Left lobe of liver (tissue), 2 donors: ENCODE data around the gene OTOA. TPM values are rescaled to one million over a fixed set of nuclear protein-coding genes. Genes with fewer than 3 reads are reported as not detected.
A peak's percentile ranks its signal among the peaks of the same experiment; 100 is the strongest.
"Not testable (repeated sequence)": the region's sequence is repeated elsewhere in the genome, so short reads cannot be mapped to it uniquely, and the experiment has no call there.

Experiments used
- ATAC-seq: fragments of 200-7000 bp; cut with Tn5 transposase; one replicate; pipeline ENCODE4 v1.9.1; 2020; ENCODE audit warnings: mild to moderate bottlenecking, moderate library complexity
- DNase-seq: peaks from one replicate; pipeline ENCODE4 v3.0.0-alpha.2; 2020; ENCODE audit warnings: low spot score
- total RNA-seq: library from RNA; stranded (reverse); gene quantifications from one replicate; pipeline ENCODE4 v1.2.1, GENCODE V29; 2021
- donor health status: DM: no; HTN: no; CAD: no; lungs with moderate emphysema.
- donor health status: DM: no; HTN: yes; CAD: no.

OTOA gene
- total RNA-seq, 1 donor from 2014 or later, result 0.10 TPM

DNA sequence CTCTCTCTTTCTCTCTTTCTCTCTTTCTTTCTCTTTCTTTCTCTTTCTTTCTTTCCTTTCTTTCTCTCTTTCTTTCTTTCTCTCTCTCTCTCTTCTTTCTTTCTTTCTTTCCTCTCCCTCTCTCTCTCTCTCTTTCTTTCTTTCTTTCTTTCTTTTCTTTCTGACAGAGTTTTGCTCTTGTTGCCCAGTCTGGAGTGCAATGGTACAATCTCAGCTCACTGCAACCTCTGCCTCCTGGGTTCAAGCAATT lies 50.5 kb downstream of the OTOA start:
- DNase-seq, ATAC-seq: not testable (repeated sequence)

DNA sequence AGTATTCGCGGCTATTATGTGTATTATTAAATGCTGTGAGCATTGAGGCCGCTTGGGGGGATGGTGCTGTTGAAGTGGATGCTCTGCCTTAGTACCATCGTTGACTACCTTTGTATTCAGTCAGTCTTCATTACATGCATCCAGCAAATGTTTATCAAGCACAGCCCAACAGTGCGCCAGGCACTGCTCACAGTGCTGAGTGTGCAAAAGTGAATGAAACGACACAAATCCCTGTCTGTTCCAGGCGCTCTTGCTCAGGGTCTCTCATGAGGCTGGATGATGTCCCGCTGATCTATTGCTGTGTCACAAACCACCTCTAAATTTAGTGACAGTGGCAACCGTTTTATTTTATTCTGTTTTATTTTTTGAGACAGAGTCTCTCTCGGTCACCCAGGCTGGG lies 53.8 kb downstream of the OTOA start:
- ATAC-seq (no peak), DNase-seq (no peak)

DNA sequence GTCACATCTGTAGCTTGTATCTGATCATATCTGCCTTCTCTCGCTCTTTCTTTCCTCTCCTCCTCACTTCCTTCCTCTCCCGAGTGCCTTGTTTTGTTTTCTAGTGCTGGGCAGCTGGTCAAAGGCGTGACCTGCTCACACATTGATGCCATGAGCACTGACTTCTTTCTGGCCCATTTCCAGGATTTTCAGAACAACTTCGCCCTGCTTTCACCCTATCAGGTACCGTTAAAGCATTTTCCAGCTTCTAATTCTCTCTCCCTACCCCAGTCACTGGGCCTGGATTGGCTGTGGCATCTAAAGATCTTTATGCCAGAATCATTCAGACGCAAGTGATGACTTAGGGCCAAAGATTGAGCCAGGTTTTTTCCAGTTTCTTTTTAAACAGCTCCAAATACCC lies 55.5 kb downstream of the OTOA start:
- no peak for ATAC-seq
- DNase-seq, result no peak

DNA sequence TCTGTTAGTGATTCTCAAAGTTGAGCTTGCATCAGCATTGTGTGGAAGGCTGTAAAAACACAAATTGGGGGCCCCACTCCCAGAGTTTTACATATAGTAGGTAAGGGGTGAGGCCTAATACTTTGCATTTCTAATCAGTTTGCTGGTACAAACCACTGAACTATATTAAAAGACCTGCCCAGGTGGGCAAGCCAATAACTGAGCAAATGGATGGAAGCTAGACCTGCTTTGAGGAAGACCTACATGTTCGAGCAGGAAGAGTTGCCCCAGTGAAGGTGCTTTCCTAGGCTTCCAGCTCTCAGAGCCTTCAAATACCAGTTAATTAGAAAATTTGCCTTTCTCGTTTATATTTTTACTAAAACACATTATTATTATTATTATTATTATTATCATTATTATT lies 56.8 kb downstream of the OTOA start:
- DNase-seq, result no peak
- no peak for ATAC-seq

DNA sequence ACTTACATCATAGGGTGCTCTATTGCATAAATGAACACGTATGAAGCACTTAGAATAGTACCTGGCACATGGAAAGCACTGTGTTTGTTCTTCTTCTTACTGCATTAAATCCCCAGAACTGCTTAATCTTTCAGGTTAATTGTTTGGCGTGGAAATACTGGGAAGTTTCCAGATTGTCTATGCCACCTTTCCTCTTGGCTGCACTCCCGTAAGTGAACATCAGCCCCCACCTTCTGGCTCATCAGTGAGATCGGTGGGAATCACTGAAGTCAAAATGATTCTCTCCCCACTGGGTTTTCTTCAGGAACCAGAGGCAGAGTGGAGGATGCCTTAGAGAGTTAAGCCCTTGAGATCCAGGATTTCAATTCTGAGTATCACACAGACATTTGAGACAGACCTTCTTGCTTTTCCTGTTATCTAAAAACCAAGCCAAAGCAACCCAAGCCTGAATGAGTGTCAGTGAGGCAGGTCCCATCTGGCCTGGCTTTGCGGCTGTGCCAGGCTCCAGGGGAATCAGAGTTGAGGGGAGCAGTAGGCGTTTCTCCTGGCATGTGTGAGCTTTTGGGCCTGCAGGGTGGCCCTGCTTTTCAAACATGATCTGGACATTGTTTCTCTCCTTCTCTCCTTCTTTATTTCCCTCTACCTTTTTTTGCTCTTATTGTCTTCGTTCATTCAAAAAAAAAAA lies 59.1 kb downstream of the OTOA start:
- ATAC-seq, result no peak
- no peak for DNase-seq

DNA sequence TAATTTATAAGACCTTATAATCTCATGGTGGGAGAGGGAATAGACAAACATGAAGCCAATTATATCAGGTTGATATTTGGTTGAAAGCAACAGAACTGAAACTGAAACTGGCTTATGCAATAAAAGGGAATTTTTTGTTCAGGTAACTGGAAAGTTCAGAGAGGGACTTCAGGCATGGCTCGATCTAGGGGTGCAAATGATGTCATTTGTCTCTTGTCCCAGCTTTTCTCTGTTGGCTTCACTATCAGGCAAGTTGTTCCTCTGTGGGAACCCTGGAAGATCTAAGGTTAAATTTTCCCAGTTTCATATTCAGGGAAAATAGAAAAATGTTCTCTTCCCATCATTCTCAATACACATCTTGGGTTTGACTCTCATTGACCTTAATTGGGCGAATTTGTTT lies 59.8 kb downstream of the OTOA start:
- no peak for ATAC-seq
- no peak for DNase-seq

DNA sequence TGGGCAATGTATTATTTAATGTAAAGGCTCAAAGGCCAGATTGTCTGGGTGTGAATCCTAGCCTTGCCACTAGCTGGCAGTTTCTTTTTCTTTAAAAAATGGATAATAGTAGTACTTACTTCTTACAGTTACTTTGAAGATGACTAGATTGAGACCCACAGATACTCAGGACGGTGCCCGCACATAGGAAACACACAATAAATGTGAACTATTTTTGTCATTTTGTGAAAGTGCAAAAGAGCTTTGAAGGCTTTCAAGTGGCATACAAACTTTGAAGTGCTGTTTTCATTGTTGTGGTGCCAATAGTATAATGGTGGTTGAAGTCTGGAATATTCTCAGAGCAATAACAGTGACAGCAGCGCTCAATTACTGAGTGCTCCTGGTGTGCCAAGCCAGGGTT lies 63.6 kb downstream of the OTOA start:
- ATAC-seq, result no peak

DNA sequence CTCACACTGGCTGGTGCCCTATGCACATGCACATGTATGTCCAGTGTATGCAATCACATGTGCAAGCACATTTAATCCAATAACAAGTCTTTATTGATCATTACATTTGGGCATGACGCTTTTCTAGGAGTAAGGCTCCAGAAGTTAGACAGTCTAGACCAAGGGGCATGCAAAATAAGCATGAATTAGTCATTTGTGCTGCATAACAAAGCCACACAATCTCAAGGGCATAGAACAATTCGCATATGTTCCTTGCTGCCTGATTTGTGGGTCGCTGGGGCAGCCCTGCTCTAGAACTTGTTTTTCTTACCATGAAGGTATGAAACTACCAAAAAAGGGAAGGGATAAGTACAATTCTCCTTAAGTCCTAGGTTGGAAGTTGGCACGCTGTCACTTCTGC lies 67.5 kb downstream of the OTOA start:
- ATAC-seq, result not testable (repeated sequence)
- DNase-seq, result peak; percentile 4

More for the DNA sequence above, 63.6 kb downstream of the OTOA start:
- no peak for DNase-seq

DNA sequence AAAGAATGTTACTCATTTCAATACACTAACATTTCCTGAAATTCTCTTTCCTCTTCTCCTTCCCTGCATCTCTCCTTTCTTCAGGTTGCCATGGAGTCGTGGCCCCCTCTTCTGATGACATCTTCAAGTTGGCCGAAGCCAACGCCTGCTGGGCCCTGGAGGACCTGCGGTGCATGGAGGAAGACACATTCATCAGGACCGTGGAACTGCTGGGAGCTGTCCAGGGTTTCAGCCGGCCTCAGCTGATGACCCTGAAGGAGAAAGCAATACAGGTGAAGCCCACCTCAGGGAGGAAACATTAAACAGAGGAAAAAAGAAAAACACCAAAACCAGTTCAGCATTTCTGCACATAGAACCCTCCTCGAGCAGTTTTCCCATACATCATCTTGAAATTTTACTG lies 76.9 kb downstream of the OTOA start:
- not testable (repeated sequence) for ATAC-seq, DNase-seq

DNA sequence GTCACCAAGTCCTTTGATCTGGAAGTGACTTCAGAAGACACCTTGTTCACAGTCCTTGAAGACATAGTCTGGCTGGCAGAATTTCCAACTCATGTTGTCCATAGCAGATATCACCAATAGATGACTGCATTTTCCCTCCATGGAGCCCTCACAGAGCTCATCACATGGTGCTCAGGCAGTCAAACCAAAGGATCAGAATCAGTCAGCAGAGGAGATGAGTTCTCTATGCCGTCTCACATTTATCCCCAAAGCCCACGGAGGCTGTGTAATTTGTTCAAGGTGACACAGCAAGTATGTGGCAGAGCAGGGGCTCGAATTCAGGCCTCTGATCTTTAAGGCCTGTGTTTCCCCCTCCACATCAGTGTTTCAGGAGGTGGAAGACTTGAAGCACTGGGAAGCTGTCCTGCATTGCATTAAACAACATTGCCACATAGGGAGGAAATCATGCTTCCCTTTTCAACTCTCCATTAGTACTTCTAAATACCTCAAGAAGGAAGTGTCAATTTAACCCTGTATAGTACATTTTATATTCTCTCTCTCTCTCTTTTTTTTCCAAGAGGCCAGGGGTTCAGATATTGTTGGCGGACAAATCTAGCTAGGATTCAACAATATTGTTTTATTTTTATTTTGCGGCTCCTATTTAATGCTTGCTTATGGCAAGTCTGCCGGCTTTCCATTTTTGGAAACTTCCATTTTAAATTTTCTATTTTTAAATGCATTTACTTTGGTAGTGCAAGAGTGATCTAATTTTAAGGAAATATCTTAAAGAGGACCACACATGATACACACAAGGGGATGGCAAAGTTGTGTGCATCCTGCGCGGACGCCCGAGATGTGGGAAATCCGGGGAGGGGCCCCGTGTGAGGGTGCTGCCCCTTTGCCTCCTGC lies 92.7 kb downstream of the OTOA start:
- ATAC-seq, result peak; percentile 11
- DNase-seq, result not testable (repeated sequence)

DNA sequence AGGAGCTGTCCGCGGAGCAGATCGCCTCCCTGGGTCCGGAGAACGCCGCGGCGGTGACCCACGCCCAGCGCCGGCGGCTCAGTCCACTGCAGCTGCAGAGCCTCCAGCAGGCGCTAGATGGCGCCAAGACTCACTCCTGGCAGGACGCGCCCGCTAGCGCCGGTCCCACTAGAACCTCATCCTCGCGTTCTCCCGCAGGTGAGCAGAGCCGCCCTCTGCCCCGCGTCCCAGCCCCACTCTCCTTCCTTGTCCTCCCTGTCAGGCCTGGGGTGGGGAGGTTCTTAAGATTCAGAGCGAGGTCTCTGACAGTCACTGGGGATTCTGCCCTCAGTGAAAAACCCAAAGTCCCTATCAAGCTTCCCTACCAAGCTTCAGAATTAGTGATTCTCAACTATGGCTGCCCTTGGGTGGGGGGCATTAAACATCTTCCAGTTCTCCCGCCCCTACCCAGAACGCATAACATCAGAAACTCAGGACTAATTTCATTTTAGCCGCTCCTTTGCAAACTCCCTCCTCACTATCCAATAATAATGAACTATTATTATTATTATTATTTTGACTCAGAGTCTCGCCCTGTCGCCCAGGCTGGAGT lies 93.4 kb downstream of the OTOA start:
- ATAC-seq, result peak; percentile 100
- DNase-seq, result not testable (repeated sequence)

DNA sequence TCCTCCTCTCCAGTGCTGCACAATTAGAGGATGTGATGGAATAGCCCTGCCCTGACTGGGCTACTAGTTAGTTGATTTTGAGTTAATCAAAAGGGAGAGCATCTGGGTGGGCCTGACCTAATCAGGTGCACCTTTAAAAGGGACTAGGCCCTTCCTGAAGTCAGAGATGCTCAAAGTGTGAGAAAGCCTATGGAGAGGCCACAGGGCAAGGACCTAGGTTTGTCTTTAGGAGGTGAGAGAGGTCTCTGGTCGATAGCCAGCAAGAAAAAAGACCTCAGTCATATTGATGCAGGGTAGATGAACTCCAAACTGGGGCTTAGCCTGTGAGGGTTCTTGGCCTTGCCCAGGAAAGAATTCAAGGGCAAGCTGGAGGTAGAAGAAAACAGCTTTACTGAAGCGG lies 104.5 kb downstream of the OTOA start:
- ATAC-seq, DNase-seq: not testable (repeated sequence)

DNA sequence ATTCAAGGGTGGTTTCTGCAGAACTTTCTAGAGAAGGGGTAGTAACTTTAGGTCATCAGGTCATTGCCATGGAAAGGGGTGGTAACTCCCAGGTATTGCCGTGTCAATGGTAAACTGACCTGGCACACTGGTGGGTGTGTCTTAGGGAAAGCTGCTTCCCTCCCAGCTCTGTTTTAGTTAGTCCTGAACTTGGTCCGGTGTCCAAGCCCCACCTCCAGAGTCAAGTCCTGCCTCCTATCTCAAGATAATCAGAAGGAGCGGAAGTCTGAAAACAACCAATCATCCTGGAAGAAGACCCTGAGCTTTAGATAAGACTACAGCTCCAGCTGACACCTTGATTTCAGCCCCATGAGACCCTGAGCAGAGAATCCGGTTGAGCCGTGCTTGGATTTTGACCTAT lies 105.0 kb downstream of the OTOA start:
- DNase-seq, ATAC-seq: not testable (repeated sequence)

DNA sequence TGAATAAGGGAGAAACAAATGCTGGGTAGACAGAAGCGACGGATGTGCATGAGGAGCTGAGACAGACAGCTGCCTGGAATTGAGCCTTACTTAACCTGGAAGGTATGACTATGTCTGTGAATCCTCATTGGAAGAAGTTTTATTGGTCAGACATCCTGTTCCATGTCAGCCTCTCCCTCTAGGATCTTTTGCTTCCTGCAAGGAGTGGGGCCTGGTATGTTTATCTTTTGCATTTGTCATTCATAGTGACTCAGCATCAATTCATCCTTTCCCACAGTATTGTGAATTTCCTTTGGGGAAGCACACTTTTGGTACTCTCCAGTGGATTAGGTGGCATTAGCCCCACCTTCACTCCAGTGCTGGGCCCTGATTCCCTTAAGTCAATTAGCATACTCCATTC lies 105.5 kb downstream of the OTOA start:
- DNase-seq, result not testable (repeated sequence)

DNA sequence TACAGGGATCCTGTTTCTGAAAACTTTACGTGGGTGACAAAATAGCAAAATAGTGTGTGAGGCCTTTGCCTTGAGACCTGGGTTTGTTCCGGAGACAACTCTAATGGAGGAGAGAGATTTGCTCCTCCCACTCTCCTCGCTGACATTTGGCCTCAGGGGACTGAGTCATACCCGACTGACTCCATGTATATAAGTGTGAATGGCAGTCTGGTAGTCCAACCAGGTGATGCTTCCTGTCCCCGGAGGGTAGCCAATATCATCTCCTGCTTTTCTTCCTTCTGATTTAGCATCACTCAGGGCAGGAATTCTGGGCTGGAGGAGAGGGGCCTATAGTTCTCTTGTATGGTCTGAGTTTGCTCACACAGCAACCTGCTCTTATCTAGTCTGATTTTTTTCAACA lies 106.8 kb downstream of the OTOA start:
- DNase-seq, ATAC-seq: not testable (repeated sequence)

More for the DNA sequence above, 105.5 kb downstream of the OTOA start:
- ATAC-seq, result not testable (repeated sequence)

DNA sequence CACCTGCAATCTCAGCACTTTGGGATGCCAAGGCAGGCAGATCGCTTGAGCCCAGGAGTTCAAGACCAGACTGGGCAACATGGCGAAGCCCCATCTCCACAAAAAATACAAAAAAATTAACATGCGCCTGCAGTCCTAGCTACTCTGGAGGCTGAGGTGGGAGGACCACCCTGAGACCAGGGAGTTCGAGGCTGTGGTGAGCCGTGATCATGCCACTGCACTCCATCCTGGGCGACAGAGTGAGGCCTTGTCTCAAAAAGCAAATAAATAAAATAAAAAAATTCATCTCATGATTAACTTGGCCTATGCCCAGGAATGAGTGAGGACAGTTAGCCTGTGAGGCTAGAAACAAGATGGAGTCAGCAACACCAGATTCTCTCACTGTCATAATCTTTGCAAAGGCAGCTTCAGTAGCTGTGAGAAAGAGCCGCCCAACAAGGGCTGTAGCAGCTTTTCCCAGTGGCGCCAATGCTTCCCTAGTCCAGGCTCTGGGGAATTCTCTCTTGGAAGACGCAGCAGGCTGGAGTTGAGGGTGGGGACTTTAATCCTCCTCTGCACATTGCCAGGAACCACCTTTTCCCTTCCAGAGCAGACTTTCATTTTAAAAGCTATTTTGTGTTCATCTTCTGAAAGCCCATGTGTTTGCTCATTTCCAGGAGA lies 108.9 kb downstream of the OTOA start:
- DNase-seq, ATAC-seq: not testable (repeated sequence)

DNA sequence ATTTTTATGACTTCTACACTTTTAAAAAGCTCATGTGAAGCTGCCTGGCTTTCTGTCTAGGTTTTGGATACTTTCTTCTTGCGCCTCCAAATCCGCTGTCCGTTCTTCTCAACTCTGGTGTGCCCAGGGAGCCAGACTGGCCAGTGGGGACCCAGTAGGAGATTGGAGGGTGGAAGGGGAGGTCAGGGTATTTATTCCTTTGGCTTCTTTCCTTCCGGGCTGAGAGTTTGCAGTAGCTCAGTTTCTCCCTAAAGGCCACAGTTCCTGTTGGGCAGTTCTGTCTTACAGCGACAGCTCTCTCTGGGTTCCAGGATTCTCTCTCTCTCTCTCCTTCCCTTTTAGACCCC lies 109.4 kb downstream of the OTOA start:
- DNase-seq, ATAC-seq: not testable (repeated sequence)

DNA sequence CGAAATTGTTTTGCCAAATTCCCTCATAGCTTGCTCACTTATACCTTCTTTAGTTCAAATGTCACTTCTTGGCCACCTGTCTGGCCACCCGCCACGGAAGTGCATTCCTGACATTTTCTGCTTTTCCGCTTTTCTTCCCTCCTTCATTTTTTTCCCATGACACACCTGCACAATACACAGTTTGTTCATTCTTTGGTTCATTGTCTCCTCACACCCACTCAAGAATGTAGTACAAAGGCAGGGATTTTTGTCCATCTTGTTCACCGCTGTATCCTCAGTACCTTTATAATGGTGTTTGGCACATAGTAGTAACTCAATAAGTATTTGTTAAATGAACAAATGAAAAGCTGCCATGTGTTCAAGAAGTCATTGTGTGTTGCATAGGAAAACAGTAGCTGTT lies 116.8 kb downstream of the OTOA start:
- ATAC-seq, DNase-seq: not testable (repeated sequence)

DNA sequence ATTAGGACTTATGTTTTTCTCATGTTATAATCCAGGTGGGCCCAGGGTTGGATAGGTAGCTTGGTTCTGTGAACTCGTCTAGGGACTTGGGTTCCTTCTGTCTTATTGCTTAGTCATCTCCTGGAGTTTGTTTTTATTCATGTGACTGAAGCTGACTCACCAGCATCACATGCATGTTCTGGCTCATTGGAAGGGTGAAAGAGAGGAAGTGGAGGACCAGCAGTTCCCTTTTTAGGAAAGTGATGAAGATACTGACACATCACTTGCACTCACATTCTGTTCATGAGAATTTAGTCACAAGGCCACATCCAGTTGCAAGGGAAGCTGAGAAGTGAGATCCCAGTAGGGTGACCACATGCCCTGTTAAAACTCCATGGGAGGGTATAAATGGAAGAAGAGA lies 126.7 kb downstream of the OTOA start:
- ATAC-seq, result peak; percentile 48

DNA sequence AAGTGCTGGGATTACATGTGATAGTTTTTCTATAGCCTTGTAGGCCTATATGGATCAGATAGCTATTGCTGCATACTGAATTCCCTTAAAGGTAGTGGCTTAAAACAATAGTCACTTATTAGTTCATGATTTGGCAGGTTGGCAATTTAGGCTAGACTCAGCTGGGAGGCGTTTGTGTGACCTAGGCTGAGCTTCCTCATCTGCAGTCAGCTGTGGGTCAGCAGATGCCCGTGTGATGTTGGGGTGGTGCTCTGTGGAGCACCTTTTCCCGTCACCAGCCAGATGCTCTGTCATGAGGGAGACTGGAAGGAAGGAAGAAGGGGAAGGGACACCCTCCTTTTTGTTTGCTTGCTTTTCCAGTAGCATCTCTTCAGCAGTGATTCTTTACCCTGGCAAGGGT lies 129.5 kb downstream of the OTOA start:
- peak; percentile 56 for ATAC-seq
- not testable (repeated sequence) for DNase-seq

More for the DNA sequence above, 126.7 kb downstream of the OTOA start:
- DNase-seq, result not testable (repeated sequence)

DNA sequence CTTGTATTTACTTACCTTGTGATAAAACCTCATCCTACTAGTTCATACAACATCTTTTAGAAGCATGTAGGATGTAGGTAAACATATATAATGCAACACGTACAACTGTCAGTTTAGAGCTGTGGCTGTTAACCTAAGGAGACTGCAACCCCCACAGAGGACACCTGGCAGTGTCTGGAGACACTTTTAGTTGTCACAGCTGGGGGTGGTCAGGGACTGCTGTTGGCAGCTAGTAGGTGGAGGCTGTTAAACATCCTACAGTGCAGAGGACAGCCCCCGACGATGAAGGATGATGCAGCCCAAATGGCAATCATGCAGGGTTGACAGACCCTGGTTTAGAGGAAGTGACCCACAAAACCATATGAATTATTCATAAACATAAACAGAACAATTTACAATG lies 134.8 kb downstream of the OTOA start:
- ATAC-seq, result not testable (repeated sequence)

More for the DNA sequence above, 134.8 kb downstream of the OTOA start:
- DNase-seq, result not testable (repeated sequence)
